DOHH2 (cell line): ENCODE results near the gene SMYD1.

ENCODE experiments used
- CTCF ChIP-seq: fragments of 200-600 bp; sonication (generic); IDR thresholded peaks from one replicate; pipeline ENCODE4 v1.5.1; 2014; ENCODE audit warnings: antibody characterized with exemption, mild to moderate bottlenecking, low read depth, low read length; ENCODE audit not compliant: poor library complexity, severe bottlenecking
- EZH2phosphoT487 ChIP-seq: fragments of 200-600 bp; sonication (generic); IDR thresholded peaks from 2 replicates; pipeline ENCODE4 v1.6.1; 2017; ENCODE audit warnings: borderline replicate concordance, mild to moderate bottlenecking, antibody characterized with exemption, low read length, moderate library complexity, mixed read lengths

- TF ChIP-seq CTCF, result no peak
- no peak for TF ChIP-seq EZH2phosphoT487
These were observed 29.1 kb upstream of the SMYD1 start for GRCh38 chr2:88038263-88039105.
